Parathyroid adenoma (tissue), 2 donors: ENCODE measurements around the gene MPZL1.

ENCODE experiments used
- H2AFZ ChIP-seq: fragments of 300-600 bp; sonication (generic); one replicate; pipeline ENCODE4 v1.7.0; 2017; ENCODE audit warnings: antibody characterized with exemption, mild to moderate bottlenecking
- H3K27ac ChIP-seq: fragments of 300-600 bp; sonication (generic); one replicate; pipeline ENCODE4 v1.7.0; 2017
- H3K27me3 ChIP-seq: fragments of 300-600 bp; sonication (generic); one replicate; pipeline ENCODE4 v1.7.0; 2017; ENCODE audit warnings: low read length; ENCODE audit not compliant: control insufficient read depth, insufficient read depth
- H3K36me3 ChIP-seq: fragments of 300-600 bp; sonication (generic); one replicate; pipeline ENCODE4 v1.7.0; 2017; ENCODE audit warnings: low read length; ENCODE audit not compliant: control insufficient read depth, insufficient read depth
- H3K4me1 ChIP-seq: fragments of 300-600 bp; sonication (generic); one replicate; pipeline ENCODE4 v1.7.0; 2017; ENCODE audit warnings: control low read depth
- H3K4me2 ChIP-seq: fragments of 300-600 bp; sonication (generic); one replicate; pipeline ENCODE4 v1.7.0; 2017; ENCODE audit warnings: low read length
- H3K4me3 ChIP-seq: fragments of 300-600 bp; sonication (generic); one replicate; pipeline ENCODE4 v1.7.0; 2017; ENCODE audit warnings: low read depth, low read length
- H3K79me2 ChIP-seq: fragments of 300-600 bp; sonication (generic); one replicate; pipeline ENCODE4 v1.7.0; 2017; ENCODE audit warnings: control low read depth
- H3K9ac ChIP-seq: fragments of 300-600 bp; sonication (generic); one replicate; pipeline ENCODE4 v1.7.0; 2017; ENCODE audit warnings: mild to moderate bottlenecking
- H3K9me3 ChIP-seq: fragments of 300-600 bp; sonication (generic); one replicate; pipeline ENCODE4 v1.7.0; 2017; ENCODE audit warnings: low read length; ENCODE audit not compliant: control insufficient read depth
- TF ChIP-seq, protein P1 (sequence below): fragments of 300-600 bp; sonication (generic); IDR thresholded peaks from one replicate; pipeline ENCODE4 v1.7.0; 2017; ENCODE audit warnings: antibody characterized with exemption, mild to moderate bottlenecking
- donor health status: primary hyperparathyroidism.

Gene MPZL1

GRCh38 chr1:167704715-167705114, 17.1 kb upstream of the MPZL1 start:
- no peaks in the 10 kb centered on the region for H3K36me3 ChIP-seq
- TF ChIP-seq, protein P1, sequence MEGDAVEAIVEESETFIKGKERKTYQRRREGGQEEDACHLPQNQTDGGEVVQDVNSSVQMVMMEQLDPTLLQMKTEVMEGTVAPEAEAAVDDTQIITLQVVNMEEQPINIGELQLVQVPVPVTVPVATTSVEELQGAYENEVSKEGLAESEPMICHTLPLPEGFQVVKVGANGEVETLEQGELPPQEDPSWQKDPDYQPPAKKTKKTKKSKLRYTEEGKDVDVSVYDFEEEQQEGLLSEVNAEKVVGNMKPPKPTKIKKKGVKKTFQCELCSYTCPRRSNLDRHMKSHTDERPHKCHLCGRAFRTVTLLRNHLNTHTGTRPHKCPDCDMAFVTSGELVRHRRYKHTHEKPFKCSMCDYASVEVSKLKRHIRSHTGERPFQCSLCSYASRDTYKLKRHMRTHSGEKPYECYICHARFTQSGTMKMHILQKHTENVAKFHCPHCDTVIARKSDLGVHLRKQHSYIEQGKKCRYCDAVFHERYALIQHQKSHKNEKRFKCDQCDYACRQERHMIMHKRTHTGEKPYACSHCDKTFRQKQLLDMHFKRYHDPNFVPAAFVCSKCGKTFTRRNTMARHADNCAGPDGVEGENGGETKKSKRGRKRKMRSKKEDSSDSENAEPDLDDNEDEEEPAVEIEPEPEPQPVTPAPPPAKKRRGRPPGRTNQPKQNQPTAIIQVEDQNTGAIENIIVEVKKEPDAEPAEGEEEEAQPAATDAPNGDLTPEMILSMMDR: no peak
- no peak overlapping the region for H2AFZ ChIP-seq
- H3K27me3 ChIP-seq: no peaks in the 10 kb centered on the region
- no peak overlapping the region for H3K9ac ChIP-seq
- H3K4me2 ChIP-seq: no peak overlapping the region
- H3K4me1 ChIP-seq: no peaks in the 10 kb centered on the region
- H3K27ac ChIP-seq: no peak overlapping the region
- no peaks in the 10 kb centered on the region for H3K9me3 ChIP-seq
- H3K4me3 ChIP-seq: no peak overlapping the region
- H3K79me2 ChIP-seq: no peaks in the 10 kb centered on the region

DNA sequence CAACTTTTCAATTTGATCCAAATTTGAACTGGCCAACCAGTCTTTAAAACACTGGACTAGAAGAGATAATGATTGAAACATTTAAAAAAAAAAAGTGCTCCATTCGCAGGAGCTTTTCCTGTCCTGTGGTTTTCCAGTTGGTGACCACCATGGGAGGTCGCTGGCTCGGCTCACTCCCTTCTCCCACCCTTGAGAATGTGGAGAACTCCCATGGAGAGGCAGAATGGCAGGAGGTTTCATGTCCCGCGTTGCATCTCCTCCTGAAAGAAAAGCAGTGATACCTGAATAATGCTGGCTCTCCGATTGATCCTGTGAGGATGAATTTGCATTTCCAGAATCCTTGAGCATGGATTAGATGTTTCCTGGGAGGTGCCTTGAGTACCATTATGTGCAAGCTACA, 16.5 kb upstream of the MPZL1 start:
- H3K4me3 ChIP-seq: no peak overlapping the region
- no peaks in the 10 kb centered on the region for H3K27me3 ChIP-seq
- no peaks in the 10 kb centered on the region for H3K9me3 ChIP-seq
- no peak overlapping the region for H3K4me2 ChIP-seq
- no peaks in the 10 kb centered on the region for H3K79me2 ChIP-seq
- H3K9ac ChIP-seq: no peak overlapping the region
- H3K27ac ChIP-seq: no peak overlapping the region
- no peak overlapping the region for H2AFZ ChIP-seq
- no peaks in the 10 kb centered on the region for H3K4me1 ChIP-seq
- TF ChIP-seq, protein P1: no peak
- no peaks in the 10 kb centered on the region for H3K36me3 ChIP-seq

DNA sequence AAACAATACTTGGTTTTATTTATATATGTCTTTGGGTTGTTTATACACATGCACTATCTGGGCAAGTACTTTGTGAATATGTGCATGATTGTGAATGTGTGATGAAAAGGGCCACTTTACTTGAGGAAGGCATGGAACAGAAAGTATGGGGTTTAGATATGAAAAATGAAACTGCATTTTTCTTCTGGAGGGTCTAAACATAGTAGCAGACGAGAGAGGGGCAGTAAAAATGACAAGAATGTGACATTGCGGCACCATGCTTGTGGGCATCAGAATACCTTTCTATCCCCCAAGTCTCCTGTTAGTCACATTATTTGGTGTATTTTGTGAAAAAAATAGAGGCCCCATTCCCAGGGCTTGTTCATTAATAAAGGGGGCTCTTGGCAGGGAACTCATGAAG, 15.4 kb upstream of the MPZL1 start:
- H3K4me1 ChIP-seq: no peaks in the 10 kb centered on the region
- no peak overlapping the region for H3K27ac ChIP-seq
- TF ChIP-seq, protein P1: no peak
- no peaks in the 10 kb centered on the region for H3K79me2 ChIP-seq
- H3K9ac ChIP-seq: no peak overlapping the region
- H3K9me3 ChIP-seq: no peaks in the 10 kb centered on the region
- H3K4me2 ChIP-seq: no peak overlapping the region
- H3K27me3 ChIP-seq: no peaks in the 10 kb centered on the region
- no peak overlapping the region for H2AFZ ChIP-seq
- H3K4me3 ChIP-seq: no peak overlapping the region
- no peaks in the 10 kb centered on the region for H3K36me3 ChIP-seq

DNA sequence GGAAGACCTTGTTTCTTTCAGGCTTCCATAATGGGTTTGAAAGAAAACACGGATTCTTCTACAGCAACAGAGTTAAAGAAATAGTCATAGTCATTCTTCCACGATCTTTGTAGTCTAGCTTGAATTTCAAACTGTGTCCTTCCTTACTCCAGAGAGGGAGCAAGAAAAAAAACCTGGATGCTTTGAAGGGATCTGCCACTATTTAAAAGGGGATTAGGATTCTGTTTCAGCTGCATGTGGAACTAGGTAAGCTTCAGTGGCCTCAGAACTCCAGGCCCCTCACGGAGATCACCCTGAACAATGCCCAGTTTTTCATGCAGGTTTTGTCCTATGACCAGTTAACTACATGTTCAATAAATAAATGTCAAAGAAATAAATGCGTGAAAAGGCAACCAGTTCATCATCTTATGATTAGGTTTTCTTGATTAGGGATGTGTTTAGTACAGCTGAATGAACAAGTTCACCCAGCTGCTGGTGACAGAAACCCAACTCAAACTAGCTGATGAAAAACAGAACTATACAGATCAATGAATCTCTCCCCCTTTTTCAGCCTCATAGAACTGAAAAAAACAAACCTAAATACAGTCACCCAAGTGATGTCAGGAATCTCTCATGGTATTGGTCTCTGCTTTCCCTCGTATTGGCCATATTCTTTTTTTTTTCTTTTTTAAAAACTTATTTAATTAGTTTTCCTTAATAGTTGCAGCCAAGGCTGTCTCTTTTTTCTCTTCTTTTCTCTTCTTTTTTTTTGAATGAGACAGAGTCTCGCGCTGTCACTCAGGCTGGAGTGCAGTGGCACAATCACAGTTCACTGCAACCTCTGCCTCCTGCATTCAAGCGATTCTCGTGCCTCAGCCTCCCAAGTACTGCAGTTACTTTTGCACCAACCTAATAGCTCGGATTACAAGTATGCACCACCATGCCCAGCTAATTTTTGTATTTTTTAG, 14.6 kb upstream of the MPZL1 start:
- Histone ChIP-seq H3K36me3 (no peaks in the 10 kb centered on the region), H2AFZ (no peak overlapping the region), H3K79me2 (no peaks in the 10 kb centered on the region), H3K27ac (no peak overlapping the region), H3K4me3 (no peak overlapping the region), H3K9ac (no peak overlapping the region), H3K9me3 (no peaks in the 10 kb centered on the region), H3K4me2 (no peak overlapping the region), H3K4me1 (no peaks in the 10 kb centered on the region), H3K27me3 (no peaks in the 10 kb centered on the region)
- TF ChIP-seq, protein P1: no peak

DNA sequence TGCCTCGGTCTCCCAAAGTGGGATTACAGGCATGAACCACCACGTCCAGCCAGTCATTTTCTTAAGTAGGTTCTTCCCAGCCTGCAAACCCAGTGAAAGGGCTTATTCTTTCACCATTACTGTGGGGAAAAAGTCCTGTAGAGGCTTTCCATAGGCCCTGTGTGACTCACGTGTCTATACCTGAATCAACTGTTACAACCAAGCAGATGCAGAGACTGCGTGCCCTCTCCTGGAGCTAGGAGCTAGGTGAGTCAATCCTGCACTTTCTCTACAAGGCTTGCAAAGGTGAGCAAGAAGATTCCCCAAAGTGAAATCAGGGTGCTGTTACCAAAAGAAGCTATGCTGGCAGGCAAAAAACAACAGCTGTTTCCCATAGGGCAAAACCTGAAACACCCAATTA, 13.8 kb upstream of the MPZL1 start:
- H3K9me3 ChIP-seq: no peaks in the 10 kb centered on the region
- H3K4me3 ChIP-seq: no peak overlapping the region
- H2AFZ ChIP-seq: no peak overlapping the region
- H3K4me2 ChIP-seq: no peak overlapping the region
- no peaks in the 10 kb centered on the region for H3K27me3 ChIP-seq
- no peaks in the 10 kb centered on the region for H3K4me1 ChIP-seq
- TF ChIP-seq, protein P1: no peak
- H3K9ac ChIP-seq: no peak overlapping the region
- no peaks in the 10 kb centered on the region for H3K79me2 ChIP-seq
- no peak overlapping the region for H3K27ac ChIP-seq
- H3K36me3 ChIP-seq: no peaks in the 10 kb centered on the region
